ENCODE measurements around the gene GRIK3. TPM values are rescaled to one million over a fixed set of nuclear protein-coding genes. Genes with fewer than 3 reads are reported as not detected.

GRIK3 gene
- total and polyA plus RNA-seq, 8 donors: under 0.01 to 4.9 (median 0.46) TPM; not detected in 1

GRCh38 chr1:36963006-36963405, 71.3 kb downstream of the GRIK3 start:
- TF ChIP-seq POLR2AphosphoS5 (IDR thresholded peaks at IDR 0.05) (no peak), EP300 (IDR thresholded peaks at IDR 0.05) (no peak), POLR2A (IDR thresholded peaks at IDR 0.05) (no peak), CTCF (IDR thresholded peaks at IDR 0.05) (no peak)
- no peak for DNase-seq
- no peak overlapping the region for H3K4me3 ChIP-seq
- H3K4me1 ChIP-seq: no peaks in the 10 kb centered on the region
- H3K36me3 ChIP-seq: no peaks in the 10 kb centered on the region
- H3K27ac ChIP-seq: no peak overlapping the region
- peaks cover 0 to 7% (median 0%) of the 10 kb centered on the region in 4 donors for H3K9me3 ChIP-seq
- 38 to 56% (median 43%) methylated on average over 11 of the region's 11 CpGs for WGBS, 5 donors
- intact Hi-C loops (cut with DNase I; ENCODE audit: low total_unique reads): no loop called here
- peaks cover 0 to 44% (median 0%) of the 10 kb centered on the region in 3 donors for H3K27me3 ChIP-seq

GRCh38 chr1:36961062-36961615, 73.2 kb downstream of the GRIK3 start:
- no peak for DNase-seq
- no peak overlapping the region for H3K4me3 ChIP-seq
- no peak overlapping the region for H3K27ac ChIP-seq
- no peaks in the 10 kb centered on the region for H3K36me3 ChIP-seq
- WGBS, 5 donors: 56 to 72% (median 59%) methylated on average over 10 of the region's 10 CpGs
- peaks cover 0 to 7% (median 0%) of the 10 kb centered on the region in 4 donors for H3K9me3 ChIP-seq
- TF ChIP-seq CTCF (IDR thresholded peaks at IDR 0.05): no peak
- no peak for TF ChIP-seq EP300 (IDR thresholded peaks at IDR 0.05)
- no peak for TF ChIP-seq POLR2A (IDR thresholded peaks at IDR 0.05)
- no peak for TF ChIP-seq POLR2AphosphoS5 (IDR thresholded peaks at IDR 0.05)
- no peaks in the 10 kb centered on the region for H3K4me1 ChIP-seq
- intact Hi-C loops (cut with DNase I; ENCODE audit: low total_unique reads): no loop called here
- H3K27me3 ChIP-seq: peaks cover 0 to 42% (median 0%) of the 10 kb centered on the region in 3 donors

- intact Hi-C loops (cut with DNase I; ENCODE audit: low total_unique reads): no loop called here
- no peak overlapping the region for H3K27ac ChIP-seq
- no peak for DNase-seq
- H3K36me3 ChIP-seq: no peaks in the 10 kb centered on the region
- no peak for TF ChIP-seq CTCF (IDR thresholded peaks at IDR 0.05)
- TF ChIP-seq POLR2AphosphoS5 (IDR thresholded peaks at IDR 0.05): no peak
- no peak for TF ChIP-seq EP300 (IDR thresholded peaks at IDR 0.05)
- no peak for TF ChIP-seq POLR2A (IDR thresholded peaks at IDR 0.05)
- WGBS, 5 donors: 66 to 72% (median 70%) methylated on average over 5 of the region's 5 CpGs
- no peak overlapping the region for H3K4me3 ChIP-seq
- H3K27me3 ChIP-seq: peaks cover 0 to 61% (median 0%) of the 10 kb centered on the region in 3 donors
- no peaks in the 10 kb centered on the region for H3K4me1 ChIP-seq
- no peaks in the 10 kb centered on the region for H3K9me3 ChIP-seq
These were observed 77.7 kb downstream of the GRIK3 start for GRCh38 chr1:36956570-36956969.

- Histone ChIP-seq H3K27me3 (peaks cover 0 to 58% (median 0%) of the 10 kb centered on the region in 3 donors), H3K9me3 (no peaks in the 10 kb centered on the region), H3K4me3 (no peak overlapping the region), H3K27ac (no peak overlapping the region), H3K4me1 (no peaks in the 10 kb centered on the region), H3K36me3 (no peaks in the 10 kb centered on the region)
- no peak for TF ChIP-seq POLR2AphosphoS5 (IDR thresholded peaks at IDR 0.05)
- TF ChIP-seq CTCF (IDR thresholded peaks at IDR 0.05): no peak
- no peak for TF ChIP-seq EP300 (IDR thresholded peaks at IDR 0.05)
- TF ChIP-seq POLR2A (IDR thresholded peaks at IDR 0.05): no peak
- 45 to 84% (median 82%) methylated on average over 2 to 7 of the region's 7 CpGs; no CpG with 5 or more reads in 1 of the 5 donors for WGBS, 5 donors
- intact Hi-C loops (cut with DNase I; ENCODE audit: low total_unique reads): no loop called here
- no peak for DNase-seq
These were observed 79.3 kb downstream of the GRIK3 start for GRCh38 chr1:36955016-36955415.

All from stomach (tissue), 9 donors.